HG03565 (cell line): ENCODE measurements around the gene GOLIM4.
"Not testable (repeated sequence)": the region's sequence is repeated elsewhere in the genome, so short reads cannot be mapped to it uniquely, and the experiment has no call there.

Experiments used
- ATAC-seq: cut with Tn5 transposase; IDR thresholded peaks from one replicate; pipeline ENCODE4 v1.9.1; 2021; ENCODE audit warnings: mild to moderate bottlenecking, moderate library complexity; ENCODE audit not compliant: unreplicated experiment

Gene GOLIM4

GRCh38 chr3:168095611-168096209 is at the start of gene GOLIM4:
GOLIM4 (minus strand) TSS chr3:168095924; CDS start chr3:168095285, 639 bp downstream.
- peak; percentile 83 for ATAC-seq

GRCh38 chr3:168141405-168141998 is 45.8 kb upstream of the GOLIM4 start:
- ATAC-seq, result no peak

- ATAC-seq, result no peak
Observed at GRCh38 chr3:168139947-168140346, 44.2 kb upstream of the GOLIM4 start.

- ATAC-seq, result no peak
Observed at GRCh38 chr3:168138421-168138820, 42.7 kb upstream of the GOLIM4 start.

- ATAC-seq, result peak; percentile 80
Observed at GRCh38 chr3:168134931-168135330, 39.2 kb upstream of the GOLIM4 start.

GRCh38 chr3:168130250-168130649 is 34.5 kb upstream of the GOLIM4 start:
- not testable (repeated sequence) for ATAC-seq

GRCh38 chr3:168128463-168128862 is 32.7 kb upstream of the GOLIM4 start:
- ATAC-seq, result not testable (repeated sequence)

GRCh38 chr3:168127466-168127865 is 31.7 kb upstream of the GOLIM4 start:
- ATAC-seq, result no peak

GRCh38 chr3:168124791-168125190 is 29.1 kb upstream of the GOLIM4 start:
- ATAC-seq, result no peak

- ATAC-seq, result no peak
Observed at GRCh38 chr3:168124291-168124690, 28.6 kb upstream of the GOLIM4 start.

- no peak for ATAC-seq
Observed at GRCh38 chr3:168123201-168124176, 27.8 kb upstream of the GOLIM4 start.

- no peak for ATAC-seq
Observed at GRCh38 chr3:168121184-168122017, 25.7 kb upstream of the GOLIM4 start.

- no peak for ATAC-seq
Observed at GRCh38 chr3:168117853-168118313, 22.2 kb upstream of the GOLIM4 start.

GRCh38 chr3:168117059-168117458 is 21.3 kb upstream of the GOLIM4 start:
- no peak for ATAC-seq

- no peak for ATAC-seq
Observed at GRCh38 chr3:168116279-168116678, 20.6 kb upstream of the GOLIM4 start.

GRCh38 chr3:168113848-168114247 is 18.1 kb upstream of the GOLIM4 start:
- no peak for ATAC-seq

GRCh38 chr3:168112894-168113293 is 17.2 kb upstream of the GOLIM4 start:
- no peak for ATAC-seq

GRCh38 chr3:168104361-168104760 is 8.6 kb upstream of the GOLIM4 start:
- ATAC-seq, result no peak

- ATAC-seq, result no peak
Observed at GRCh38 chr3:168102735-168103410, 7.1 kb upstream of the GOLIM4 start.
